Cardiac muscle cell (in vitro differentiated cells and primary cell): Measurements from ENCODE around the gene ABCC1. TPM values are rescaled to one million over a fixed set of nuclear protein-coding genes. Genes with fewer than 3 reads are reported as not detected.

Source experiments
- DNase-seq, 2 donors: peaks; one replicate each; pipeline versions ENCODE4 v3.0.0 to v3.0.0-alpha.2; 2010 to 2017; ENCODE audit warnings: low read depth in 1 of 2, low spot score in 1 of 2
- H3K27ac ChIP-seq: fragments of 200-600 bp; sonication (generic); 2 replicates; pipeline ENCODE4 v1.5.1; 2016
- H3K27me3 ChIP-seq: fragments of 200-600 bp; sonication (generic); 2 replicates; pipeline ENCODE4 v1.6.0; 2016; ENCODE audit warnings: control low read depth
- H3K36me3 ChIP-seq: fragments of 200-600 bp; sonication (generic); 2 replicates; pipeline ENCODE4 v1.5.1; 2016; ENCODE audit warnings: control low read depth
- H3K4me1 ChIP-seq: fragments of 200-600 bp; sonication (generic); 2 replicates; pipeline ENCODE4 v1.8.1; 2017; ENCODE audit warnings: low read depth, mild to moderate bottlenecking, mixed run types
- H3K4me3 ChIP-seq: fragments of 200-600 bp; sonication (generic); 2 replicates; pipeline ENCODE4 v1.5.1; 2016; ENCODE audit warnings: mild to moderate bottlenecking
- H3K9me3 ChIP-seq: fragments of 200-600 bp; sonication (generic); 2 replicates; pipeline ENCODE4 v1.5.1; 2017; ENCODE audit warnings: low read depth, mild to moderate bottlenecking, control low read depth
- CTCF ChIP-seq: IDR thresholded peaks from 2 replicates; pipeline ENCODE4 v1.5.1; 2012; ENCODE audit warnings: low read depth, mild to moderate bottlenecking, low read length
- polyA plus RNA-seq: library from polyadenylated mRNA; unstranded; fragments of >200 nt; fragmentation: Nextera tagmentation; extraction: Ambion mirVana; gene quantifications from 2 replicates; pipeline ENCODE4 v1.2.1, GENCODE V29; 2016
- total RNA-seq: library from RNA; depleted of rRNA; stranded (reverse); fragments of >200 nt; gene quantifications from 2 replicates; pipeline ENCODE4 v1.2.3, GENCODE V29; 2016

ABCC1 gene
- total and polyA plus RNA-seq, 2 experiments from 2014 or later, result 14.2 to 31.0 TPM

GRCh38 chr16:16037970-16038369, 88.6 kb downstream of the ABCC1 start:
- no peak for TF ChIP-seq CTCF
- Histone ChIP-seq H3K4me1 (no peaks in the 10 kb centered on the region), H3K36me3 (peaks cover 19% of the 10 kb centered on the region), H3K27ac (no peak overlapping the region), H3K9me3 (no peaks in the 10 kb centered on the region), H3K4me3 (no peak overlapping the region), H3K27me3 (no peaks in the 10 kb centered on the region)
- DNase-seq, result no peak

GRCh38 chr16:16038950-16039349, 89.5 kb downstream of the ABCC1 start:
- Histone ChIP-seq H3K4me1 (no peaks in the 10 kb centered on the region), H3K9me3 (no peaks in the 10 kb centered on the region), H3K4me3 (no peak overlapping the region), H3K36me3 (peaks cover 19% of the 10 kb centered on the region), H3K27ac (no peak overlapping the region), H3K27me3 (no peaks in the 10 kb centered on the region)
- no peak for DNase-seq
- TF ChIP-seq CTCF, result no peak

- peaks cover 22% of the 10 kb centered on the region for H3K36me3 ChIP-seq
- H3K4me1 ChIP-seq, result no peaks in the 10 kb centered on the region
- H3K4me3 ChIP-seq, result no peak overlapping the region
- H3K27ac ChIP-seq, result no peak overlapping the region
- H3K9me3 ChIP-seq, result no peaks in the 10 kb centered on the region
- H3K27me3 ChIP-seq, result no peaks in the 10 kb centered on the region
- DNase-seq, result no peak
- TF ChIP-seq CTCF, result no peak
Observed at GRCh38 chr16:16041196-16041892, 91.9 kb downstream of the ABCC1 start.

- H3K4me1 ChIP-seq, result no peaks in the 10 kb centered on the region
- no peak overlapping the region for H3K4me3 ChIP-seq
- H3K27me3 ChIP-seq, result no peaks in the 10 kb centered on the region
- H3K27ac ChIP-seq, result no peak overlapping the region
- peak; percentile 49 to 95 for DNase-seq
- no peaks in the 10 kb centered on the region for H3K9me3 ChIP-seq
- no peak for TF ChIP-seq CTCF
- H3K36me3 ChIP-seq, result peaks cover 17% of the 10 kb centered on the region
Observed at GRCh38 chr16:16042076-16042475, 92.7 kb downstream of the ABCC1 start.

GRCh38 chr16:16045296-16045695, 95.9 kb downstream of the ABCC1 start:
- Histone ChIP-seq H3K4me1 (no peaks in the 10 kb centered on the region), H3K9me3 (no peaks in the 10 kb centered on the region), H3K27ac (no peak overlapping the region), H3K27me3 (no peaks in the 10 kb centered on the region), H3K36me3 (peaks cover 9% of the 10 kb centered on the region), H3K4me3 (no peak overlapping the region)
- no peak for TF ChIP-seq CTCF
- DNase-seq, result peak in 1 of 2 donors; percentile 26

- Histone ChIP-seq H3K27me3 (no peaks in the 10 kb centered on the region), H3K4me3 (no peak overlapping the region), H3K36me3 (peaks cover 9% of the 10 kb centered on the region), H3K4me1 (no peaks in the 10 kb centered on the region), H3K27ac (no peak overlapping the region), H3K9me3 (no peaks in the 10 kb centered on the region)
- peak in 1 of 2 donors; percentile 45 for DNase-seq
- TF ChIP-seq CTCF, result no peak
Observed at GRCh38 chr16:16045879-16046278, 96.5 kb downstream of the ABCC1 start.
